Esophagus muscularis mucosa (tissue), 3 donors: Measurements from ENCODE around the gene RGS18.

ENCODE experiments used
- POLR2AphosphoS5 ChIP-seq, 2 donors: sonication (generic); formaldehyde crosslinking; IDR thresholded peaks; one replicate each; pipeline ENCODE4 v1.6.1; 2017; ENCODE audit warnings: antibody characterized with exemption in 2 of 2
- TF ChIP-seq, protein P1 (sequence below), 3 experiments: fragments of 200-600 bp in 2 of 3; fragments of 450-650 bp in 1 of 3; sonication (generic) in 2 of 3; IDR thresholded peaks; one replicate each; pipeline ENCODE4 v1.5.1; 2017 to 2019; ENCODE audit warnings: antibody characterized with exemption in 3 of 3, mild to moderate bottlenecking in 2 of 3, moderate library complexity in 1 of 3

DNA sequence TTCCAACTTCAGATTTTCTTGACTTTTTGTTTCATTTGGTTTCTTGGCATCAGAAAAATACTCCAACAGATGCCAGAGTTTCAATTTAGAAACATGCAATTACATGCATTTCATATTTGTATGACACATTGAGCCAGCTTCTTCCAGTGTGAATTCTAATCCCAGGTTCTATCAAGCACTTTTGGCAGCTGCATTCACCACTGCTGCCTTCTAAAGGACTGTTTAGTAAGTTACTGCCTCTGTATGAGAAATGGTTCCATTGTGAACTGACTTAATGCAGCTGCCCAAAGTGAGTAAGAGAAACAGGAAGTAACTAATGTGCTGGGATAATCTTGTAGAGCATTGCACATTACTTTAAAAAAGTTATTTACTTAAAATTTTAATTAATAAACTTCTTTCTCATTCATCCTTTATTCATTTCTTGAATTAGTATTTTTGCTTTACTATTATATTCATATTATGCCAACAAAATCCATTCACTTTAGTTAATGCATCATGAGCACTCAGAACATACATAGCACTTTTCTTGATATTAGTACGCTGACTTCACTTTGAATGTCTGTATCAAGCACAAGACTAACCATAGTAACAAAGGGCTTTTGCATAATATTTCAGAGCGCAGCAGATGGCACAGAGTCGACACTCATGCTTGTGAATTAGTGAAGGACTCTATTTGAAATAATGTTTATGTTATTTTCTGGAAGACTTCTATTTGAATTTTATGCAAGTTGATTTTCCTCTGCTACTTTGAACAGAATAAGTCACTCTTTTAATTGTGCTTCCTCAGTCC is 9.8 kb downstream of the RGS18 start:
- TF ChIP-seq, protein P1, sequence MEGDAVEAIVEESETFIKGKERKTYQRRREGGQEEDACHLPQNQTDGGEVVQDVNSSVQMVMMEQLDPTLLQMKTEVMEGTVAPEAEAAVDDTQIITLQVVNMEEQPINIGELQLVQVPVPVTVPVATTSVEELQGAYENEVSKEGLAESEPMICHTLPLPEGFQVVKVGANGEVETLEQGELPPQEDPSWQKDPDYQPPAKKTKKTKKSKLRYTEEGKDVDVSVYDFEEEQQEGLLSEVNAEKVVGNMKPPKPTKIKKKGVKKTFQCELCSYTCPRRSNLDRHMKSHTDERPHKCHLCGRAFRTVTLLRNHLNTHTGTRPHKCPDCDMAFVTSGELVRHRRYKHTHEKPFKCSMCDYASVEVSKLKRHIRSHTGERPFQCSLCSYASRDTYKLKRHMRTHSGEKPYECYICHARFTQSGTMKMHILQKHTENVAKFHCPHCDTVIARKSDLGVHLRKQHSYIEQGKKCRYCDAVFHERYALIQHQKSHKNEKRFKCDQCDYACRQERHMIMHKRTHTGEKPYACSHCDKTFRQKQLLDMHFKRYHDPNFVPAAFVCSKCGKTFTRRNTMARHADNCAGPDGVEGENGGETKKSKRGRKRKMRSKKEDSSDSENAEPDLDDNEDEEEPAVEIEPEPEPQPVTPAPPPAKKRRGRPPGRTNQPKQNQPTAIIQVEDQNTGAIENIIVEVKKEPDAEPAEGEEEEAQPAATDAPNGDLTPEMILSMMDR (IDR thresholded peaks at IDR 0.05) = no peak
- TF ChIP-seq POLR2AphosphoS5 (IDR thresholded peaks at IDR 0.05) = no peak
